K562 (cell line): Measurements from ENCODE around the gene CEP162. TPM values are rescaled to one million over a fixed set of nuclear protein-coding genes. Genes with fewer than 3 reads are reported as not detected.

Source experiments
- ATAC-seq: fragments of 200-7000 bp; cut with Tn5 transposase; 3 replicates; pipeline ENCODE4 v1.9.1; 2020; ENCODE audit warnings: moderate library complexity
- BruUV-seq: library from RNA; stranded (reverse); fragments of 400-500 nt; replicated peaks from 2 replicates; lab custom pipeline; 2021; lab: Mats Ljungman, UMichigan
- CTCF ChIA-PET: fragments of 300-600 bp; formaldehyde crosslinking; extraction: SDS; loops from one replicate; lab custom pipeline; 2021; ENCODE audit warnings: low intra/inter-chr PET ratio; lab: Yijun Ruan, JAX
- POLR2A ChIA-PET: fragments of 300-600, 350-650 bp; sonication (Branson Sonifier 250); formaldehyde crosslinking; extraction: SDS; loops from one replicate; lab custom pipeline; 2021; ENCODE audit warnings: antibody characterized with exemption, inconsistent platforms; lab: Yijun Ruan, JAX
- DNase-seq, 4 experiments: peaks; one replicate each; pipeline versions ENCODE4 v3.0.0 to v3.0.0-alpha.2; 2011 to 2018; ENCODE audit warnings: low spot score in 3 of 4, mixed read lengths in 3 of 4; ENCODE audit errors: extremely low read depth in 1 of 4
- FAIRE-seq: peaks from 2 replicates; lab custom pipeline; 2011; peaks lifted over from hg19 to GRCh38; lab: Jason Lieb, UNC
- H2AFZ ChIP-seq: 2 replicates; pipeline ENCODE4 v1.6.0; 2011; ENCODE audit warnings: low read depth, low read length, control low read depth, inconsistent platforms
- H3K27ac ChIP-seq: fragments of 200-600 bp; 3 replicates; pipeline ENCODE4 v1.8.0; 2011; ENCODE audit warnings: low read depth, mild to moderate bottlenecking, control low read depth, inconsistent platforms, low read length, moderate library complexity, mixed read lengths; ENCODE audit errors: extremely low read depth
- H3K27me3 ChIP-seq, 2 experiments: fragments of 300-600 bp in 1 of 2; 2 replicates in 1 of 2; 3 replicates in 1 of 2; pipeline versions ENCODE4 v1.6.0 to v1.8.0; 2011; ENCODE audit warnings: inconsistent platforms in 2 of 2, low read length in 2 of 2, mild to moderate bottlenecking in 1 of 2, mixed read lengths in 1 of 2, moderate library complexity in 1 of 2; ENCODE audit not compliant: control insufficient read depth in 2 of 2, insufficient read depth in 2 of 2
- H3K36me3 ChIP-seq: fragments of 300-600 bp; 3 replicates; pipeline ENCODE4 v1.8.0; 2011; ENCODE audit warnings: mild to moderate bottlenecking, low read length, inconsistent platforms; ENCODE audit not compliant: control insufficient read depth, insufficient read depth
- H3K4me1 ChIP-seq, 2 experiments: fragments of 200-600 bp in 1 of 2; replicated peaks in 1 of 2; 2 replicates in 1 of 2; 3 replicates in 1 of 2; pipeline versions ENCODE4 v1.5.1 to v1.8.0; 2011; ENCODE audit warnings: inconsistent platforms in 2 of 2, low read length in 2 of 2, mild to moderate bottlenecking in 1 of 2, mixed read lengths in 1 of 2, moderate library complexity in 1 of 2; ENCODE audit not compliant: control insufficient read depth in 2 of 2, insufficient read depth in 2 of 2
- H3K4me2 ChIP-seq: 2 replicates; pipeline ENCODE4 v1.6.1; 2011; ENCODE audit warnings: low read length, control low read depth, inconsistent platforms, mixed read lengths; ENCODE audit not compliant: insufficient read depth
- H3K4me3 ChIP-seq: fragments of 200-600 bp; sonication (generic), shearing (Covaris generic); 2 replicates; pipeline ENCODE4 v1.5.1; 2016; ENCODE audit warnings: control low read depth, inconsistent platforms
- H3K79me2 ChIP-seq: fragments of 200-600 bp; 3 replicates; pipeline ENCODE4 v1.8.0; 2011; ENCODE audit warnings: low read length, inconsistent platforms; ENCODE audit not compliant: control insufficient read depth, insufficient read depth
- H3K9ac ChIP-seq, 2 experiments: 2 replicates each; pipeline versions ENCODE4 v1.6.0 to v1.6.1; 2011; ENCODE audit warnings: low read depth in 2 of 2, low read length in 2 of 2, control low read depth in 1 of 2, inconsistent platforms in 1 of 2, mild to moderate bottlenecking in 1 of 2, mixed read lengths in 1 of 2; ENCODE audit not compliant: insufficient read depth in 1 of 2
- H3K9me1 ChIP-seq: one replicate; pipeline ENCODE4 v1.6.0; 2011; ENCODE audit warnings: inconsistent platforms, mild to moderate bottlenecking, low read length, moderate library complexity; ENCODE audit not compliant: control insufficient read depth, insufficient read depth
- H3K9me3 ChIP-seq: replicated peaks from 2 replicates; pipeline ENCODE4 v1.5.1; 2011; ENCODE audit warnings: low read depth, low read length, inconsistent platforms; ENCODE audit not compliant: control insufficient read depth, insufficient read depth
- H4K20me1 ChIP-seq: replicated peaks from 2 replicates; pipeline ENCODE4 v1.6.1; 2011; ENCODE audit warnings: low read length, inconsistent platforms, mixed read lengths; ENCODE audit not compliant: control insufficient read depth, insufficient read depth
- BRCA1 ChIP-seq, 2 experiments: fragments of 450-650 bp in 1 of 2; sonication (generic) in 1 of 2; formaldehyde crosslinking in 1 of 2; IDR thresholded peaks; 2 replicates each; pipeline versions ENCODE4 v1.5.0 to v1.6.1; 2017 to 2020; ENCODE audit warnings: mild to moderate bottlenecking in 1 of 2, missing genetic modification reagents in 1 of 2
- GATAD2A ChIP-seq: fragments of 450-650 bp; IDR thresholded peaks from 2 replicates; pipeline ENCODE4 v1.6.1; 2017
- HOMEZ ChIP-seq: fragments of 250-450 bp; sonication (Bioruptor Pico); IDR thresholded peaks from 2 replicates; pipeline ENCODE4 v1.4.0; 2020; ENCODE audit warnings: mild to moderate bottlenecking, moderate library complexity
- IFI16 ChIP-seq: fragments of 250-450 bp; sonication (Bioruptor Pico); IDR thresholded peaks from 2 replicates; pipeline ENCODE4 v2.1.2; 2022; ENCODE audit warnings: mild to moderate bottlenecking, inconsistent platforms
- KHSRP ChIP-seq: fragments of 450-650 bp; IDR thresholded peaks from 2 replicates; pipeline ENCODE4 v1.6.1; 2017
- NR2C2 ChIP-seq, 2 experiments: fragments of 200-800 bp in 1 of 2; sonication (Bioruptor generic) in 1 of 2; sonication (generic) in 1 of 2; formaldehyde crosslinking in 1 of 2; IDR thresholded peaks; 2 replicates each; pipeline versions ENCODE4 v1.6.1 to v1.8.0; 2016 to 2022; ENCODE audit warnings: mild to moderate bottlenecking in 1 of 2, missing compliant biosample characterization in 1 of 2, missing genetic modification characterization in 1 of 2, missing genetic modification reagents in 1 of 2
- RBM39 ChIP-seq: fragments of 200-400 bp; formaldehyde crosslinking; optimal IDR thresholded peaks from 2 replicates; pipeline ENCODE3; 2018; ENCODE audit warnings: low read depth, low read length
- RFX1 ChIP-seq: fragments of 450-650 bp; IDR thresholded peaks from 2 replicates; pipeline ENCODE4 v1.6.1; 2016; ENCODE audit warnings: mild to moderate bottlenecking, moderate library complexity
- SOX6 ChIP-seq: fragments of 450-650 bp; IDR thresholded peaks from 2 replicates; pipeline ENCODE4 v1.6.1; 2014; ENCODE audit warnings: mild to moderate bottlenecking
- SRSF7 ChIP-seq: fragments of 200-400 bp; formaldehyde crosslinking; optimal IDR thresholded peaks from 2 replicates; pipeline ENCODE3; 2017; ENCODE audit warnings: mild to moderate bottlenecking, low read depth, low read length
- SUPT5H ChIP-seq: fragments of 450-650 bp; IDR thresholded peaks from 2 replicates; pipeline ENCODE4 v1.6.1; 2016
- TRIM28 ChIP-seq: fragments of 450-650 bp; IDR thresholded peaks from 2 replicates; pipeline ENCODE4 v1.6.1; 2017
- ZNF232 ChIP-seq: sonication (generic); formaldehyde crosslinking; IDR thresholded peaks from 2 replicates; pipeline ENCODE4 v1.8.0; 2022; ENCODE audit warnings: mild to moderate bottlenecking, missing genetic modification reagents
- ZNF512 ChIP-seq: IDR thresholded peaks from 2 replicates; pipeline ENCODE4 v1.6.1; 2016; ENCODE audit warnings: missing genetic modification characterization, missing compliant biosample characterization
- ZNF583 ChIP-seq: fragments of 250-450 bp; sonication (Bioruptor Pico); IDR thresholded peaks from 2 replicates; pipeline ENCODE4 v1.4.0; 2020
- WGBS: fragments of 100-300 bp; shearing (Covaris generic); methylation state at CpG from one replicate; pipeline ENCODE4 v1.1.6; 2016; ENCODE audit warnings: low coverage, mixed read lengths; ENCODE audit not compliant: insufficient coverage; ENCODE audit errors: missing lambda C conversion rate; 5-methylcytosine and 5-hydroxymethylcytosine counted together
- in situ Hi-C: fragments of 300-500 bp; cut with MboI; formaldehyde crosslinking; loops from 4 replicates; pipeline ENCODE4 v1.15.0; 2018; ENCODE audit warnings: inconsistent platforms, mixed read lengths
- intact Hi-C: fragments of 100-400 bp; cut with micrococcal nuclease; formaldehyde crosslinking; loops from 2 replicates; pipeline ENCODE4 v1.14.2; 2022
- polyA plus RNA-seq, 8 experiments: library from polyadenylated mRNA; depleted of rRNA in 4 of 8; stranded (reverse) in 5 of 8; unstranded in 3 of 8; fragments of >200 nt; fragmentation: Nextera tagmentation in 2 of 8; fragmentation: Illumina TruSeq in 1 of 8; extraction: Ambion mirVana in 2 of 8; extraction: Trizol in 1 of 8; gene quantifications; 2 replicates each; pipeline versions ENCODE4 v1.2.1 to v1.2.3, GENCODE V29; 2011 to 2014; ENCODE audit warnings: inconsistent platforms in 1 of 8, missing spikeins in 1 of 8
- total RNA-seq, 7 experiments: library from RNA; depleted of rRNA in 6 of 7; stranded (reverse); fragments of >200 nt in 6 of 7; fragmentation: Illumina TruSeq in 2 of 7; extraction: Trizol in 2 of 7; gene quantifications; 2 replicates each; pipeline versions ENCODE4 v1.2.1 to v1.2.3, GENCODE V29; 2011 to 2021; ENCODE audit warnings: low replicate concordance in 1 of 7

CEP162 gene
- total and polyA plus RNA-seq, 9 of the 15 experiments (the other 6 are each of a cell fraction or from before 2014, with no cell fraction given): 3.9 to 8.6 (median 6.7) TPM

GRCh38 chr6:84167457-84167856 lies 60.0 kb downstream of the CEP162 start:
- H3K36me3 ChIP-seq: peaks cover 8% of the 10 kb centered on the region; the same call in 1 of the 3 replicates
- FAIRE-seq (no peak), ATAC-seq (no peak), DNase-seq (no peak)
- no TSS peak for BruUV-seq
- no peak overlapping the region for H3K27ac ChIP-seq
- no peaks in the 10 kb centered on the region for H3K79me2 ChIP-seq
- no peak for TF ChIP-seq IFI16 (CRISPR knock-in tag)
- TF ChIP-seq ZNF583: no peak
- no peak for TF ChIP-seq SOX6
- TF ChIP-seq SRSF7: no peak
- TF ChIP-seq KHSRP: no peak
- no peak for TF ChIP-seq RFX1
- TF ChIP-seq GATAD2A: no peak
- TF ChIP-seq TRIM28: no peak
- TF ChIP-seq NR2C2 (CRISPR knock-in tag; IDR thresholded peaks at IDR 0.05): no peak
- TF ChIP-seq NR2C2 (tag; IDR thresholded peaks at IDR 0.05): no peak
- no peak for TF ChIP-seq RBM39
- TF ChIP-seq ZNF232 (CRISPR knock-in tag): no peak
- no peak for TF ChIP-seq BRCA1 (IDR thresholded peaks at IDR 0.05)
- no peak for TF ChIP-seq BRCA1 (CRISPR knock-in tag; IDR thresholded peaks at IDR 0.05)
- TF ChIP-seq ZNF512 (tag): no peak
- no peak for TF ChIP-seq SUPT5H
- no peak for TF ChIP-seq HOMEZ (CRISPR knock-in tag)
- H3K4me3 ChIP-seq: no peak overlapping the region
- H3K9ac ChIP-seq: no peak overlapping the region
- H3K27me3 ChIP-seq: no peaks in the 10 kb centered on the region
- H3K4me1 ChIP-seq: no peaks in the 10 kb centered on the region
- no peaks in the 10 kb centered on the region for H3K9me3 ChIP-seq
- CTCF ChIA-PET: interaction anchor here (0.6 kb wide), 1 partner anchor 19 kb away, joined by 3 read pairs; no protein-coding TSS in a partner anchor
- H3K4me2 ChIP-seq: no peak overlapping the region
- 95% methylated on average over 1 of the region's 1 CpG for WGBS
- no peaks in the 10 kb centered on the region for H4K20me1 ChIP-seq
- intact Hi-C loops: no loop called here
- in situ Hi-C loops: no loop called here
- H3K9me1 ChIP-seq: no peaks in the 10 kb centered on the region
- no peak overlapping the region for H2AFZ ChIP-seq
- POLR2A ChIA-PET: no interaction called here
